Osteocyte (in vitro differentiated cells): ENCODE data around the gene RAB3D. TPM values are rescaled to one million over a fixed set of nuclear protein-coding genes. Genes with fewer than 3 reads are reported as not detected.

Experiments used
- DNase-seq: peaks from one replicate; pipeline ENCODE4 v3.0.0; 2021; ENCODE audit warnings: mixed read lengths; ENCODE audit not compliant: unreplicated experiment; ENCODE audit errors: extremely low spot score
- H3K27ac Mint-ChIP-seq: one replicate; pipeline ENCODE4 v1.8.0; 2021; ENCODE audit warnings: mild to moderate bottlenecking, mixed read lengths; ENCODE audit not compliant: unreplicated experiment
- H3K27me3 Mint-ChIP-seq: one replicate; pipeline ENCODE4 v1.8.0; 2021; ENCODE audit warnings: mixed read lengths; ENCODE audit not compliant: unreplicated experiment
- H3K36me3 Mint-ChIP-seq: one replicate; pipeline ENCODE4 v1.8.0; 2021; ENCODE audit warnings: mixed read lengths; ENCODE audit not compliant: unreplicated experiment
- H3K4me1 Mint-ChIP-seq: one replicate; pipeline ENCODE4 v1.8.0; 2021; ENCODE audit warnings: mixed read lengths; ENCODE audit not compliant: unreplicated experiment
- H3K4me3 Mint-ChIP-seq: one replicate; pipeline ENCODE4 v1.8.0; 2021; ENCODE audit warnings: mild to moderate bottlenecking, moderate library complexity, mixed read lengths; ENCODE audit not compliant: unreplicated experiment
- H3K9me3 Mint-ChIP-seq: one replicate; pipeline ENCODE4 v1.8.0; 2021; ENCODE audit warnings: mixed read lengths; ENCODE audit not compliant: unreplicated experiment
- CTCF ChIP-seq: fragments of 200-600 bp; sonication (generic); IDR thresholded peaks from 2 replicates; pipeline ENCODE4 v1.5.0; 2021; ENCODE audit warnings: antibody characterized with exemption, mild to moderate bottlenecking, moderate library complexity
- total RNA-seq: library from RNA; stranded (reverse); gene quantifications from 2 replicates; pipeline ENCODE4 v1.2.1, GENCODE V29; 2021

The RAB3D gene
- total RNA-seq, 1 donor from 2014 or later, result 4.3 TPM

- Mint-ChIP-seq H3K4me1 (no peaks in the 10 kb centered on the region), H3K36me3 (no peaks in the 10 kb centered on the region), H3K27ac (no peak overlapping the region), H3K27me3 (peaks cover 13% of the 10 kb centered on the region), H3K4me3 (no peak overlapping the region), H3K9me3 (no peaks in the 10 kb centered on the region)
- no peak for DNase-seq
- no peak for TF ChIP-seq CTCF
Observed at GRCh38 chr19:11306337-11306736, 33.1 kb downstream of the RAB3D start.

GRCh38 chr19:11304936-11305335 lies 34.5 kb downstream of the RAB3D start:
- DNase-seq, result no peak
- Mint-ChIP-seq H3K4me1 (no peaks in the 10 kb centered on the region), H3K27me3 (peaks cover 24% of the 10 kb centered on the region), H3K9me3 (no peaks in the 10 kb centered on the region), H3K36me3 (no peaks in the 10 kb centered on the region), H3K27ac (no peak overlapping the region), H3K4me3 (no peak overlapping the region)
- TF ChIP-seq CTCF, result no peak

GRCh38 chr19:11300811-11301120 lies 38.7 kb downstream of the RAB3D start:
- no peaks in the 10 kb centered on the region for H3K36me3 Mint-ChIP-seq
- no peak for TF ChIP-seq CTCF
- DNase-seq, result no peak
- no peak overlapping the region for H3K27ac Mint-ChIP-seq
- H3K9me3 Mint-ChIP-seq, result no peaks in the 10 kb centered on the region
- peaks cover 31% of the 10 kb centered on the region for H3K27me3 Mint-ChIP-seq
- H3K4me3 Mint-ChIP-seq, result no peak overlapping the region
- no peaks in the 10 kb centered on the region for H3K4me1 Mint-ChIP-seq

GRCh38 chr19:11299946-11300810 lies 39.3 kb downstream of the RAB3D start:
- no peak overlapping the region for H3K4me3 Mint-ChIP-seq
- no peaks in the 10 kb centered on the region for H3K4me1 Mint-ChIP-seq
- H3K36me3 Mint-ChIP-seq, result no peaks in the 10 kb centered on the region
- no peak for DNase-seq
- peaks cover 29% of the 10 kb centered on the region for H3K27me3 Mint-ChIP-seq
- no peak for TF ChIP-seq CTCF
- H3K27ac Mint-ChIP-seq, result no peak overlapping the region
- no peaks in the 10 kb centered on the region for H3K9me3 Mint-ChIP-seq

- H3K27ac Mint-ChIP-seq, result no peak overlapping the region
- H3K36me3 Mint-ChIP-seq, result no peaks in the 10 kb centered on the region
- DNase-seq, result no peak
- H3K4me3 Mint-ChIP-seq, result no peak overlapping the region
- no peaks in the 10 kb centered on the region for H3K9me3 Mint-ChIP-seq
- peaks cover 26% of the 10 kb centered on the region for H3K27me3 Mint-ChIP-seq
- no peak for TF ChIP-seq CTCF
- H3K4me1 Mint-ChIP-seq, result peaks cover 10% of the 10 kb centered on the region
Observed at GRCh38 chr19:11296264-11296663, 43.2 kb downstream of the RAB3D start.
